Stomach (tissue), 9 donors: ENCODE data around the gene ATXN7L1. TPM values are rescaled to one million over a fixed set of nuclear protein-coding genes. Genes with fewer than 3 reads are reported as not detected.

Experiments
- DNase-seq, 2 donors: peaks; one replicate each; pipeline versions ENCODE4 v3.0.0 to v3.0.0-alpha.2; 2013 to 2019
- H3K27ac ChIP-seq, 5 donors: fragments of 200-600 bp in 4 of 5; sonication (generic) in 4 of 5; one replicate each; pipeline ENCODE4 v1.5.1; 2013 to 2019; ENCODE audit warnings: mild to moderate bottlenecking in 1 of 5, moderate library complexity in 1 of 5
- H3K27me3 ChIP-seq, 3 donors: fragments of 200-600 bp; sonication (generic); one replicate each; pipeline ENCODE4 v1.5.1; 2017 to 2019; ENCODE audit warnings: mixed run types in 1 of 3
- H3K36me3 ChIP-seq, 4 donors: fragments of 200-600 bp; sonication (generic); 1 replicate in 3 of 4; 2 replicates in 1 of 4; pipeline ENCODE4 v1.5.1; 2016 to 2019
- H3K4me1 ChIP-seq, 4 donors: fragments of 200-600 bp; sonication (generic); one replicate each; pipeline ENCODE4 v1.5.1; 2016 to 2019
- H3K4me3 ChIP-seq, 4 donors: fragments of 200-600 bp; sonication (generic) in 3 of 4; one replicate each; pipeline ENCODE4 v1.5.1; 2016 to 2019; ENCODE audit warnings: mild to moderate bottlenecking in 1 of 4
- H3K9me3 ChIP-seq, 4 donors: fragments of 200-600 bp; sonication (generic); one replicate each; pipeline ENCODE4 v1.5.1; 2016 to 2019
- CTCF ChIP-seq, 7 experiments: fragments of 450-650 bp in 4 of 7; fragments of 200-600 bp in 3 of 7; sonication (generic) in 3 of 7; IDR thresholded peaks; one replicate each; pipeline ENCODE4 v1.5.1; 2016 to 2019; ENCODE audit warnings: antibody characterized with exemption in 7 of 7, control low read depth in 2 of 7, mild to moderate bottlenecking in 1 of 7
- EP300 ChIP-seq: sonication (generic); formaldehyde crosslinking; IDR thresholded peaks from one replicate; pipeline ENCODE4 v1.6.1; 2017; ENCODE audit warnings: antibody characterized with exemption
- POLR2A ChIP-seq, 4 donors: fragments of 450-650 bp; IDR thresholded peaks; one replicate each; pipeline ENCODE4 v1.6.1; 2016; ENCODE audit warnings: antibody characterized with exemption in 4 of 4, control low read depth in 2 of 4, mild to moderate bottlenecking in 1 of 4, moderate library complexity in 1 of 4
- POLR2AphosphoS5 ChIP-seq, 3 donors: sonication (generic); formaldehyde crosslinking; IDR thresholded peaks; one replicate each; pipeline ENCODE4 v1.6.1; 2016; ENCODE audit warnings: antibody characterized with exemption in 3 of 3
- WGBS, 5 donors: extraction: QIAGEN DNeasy Blood & Tissue Kit in 3 of 5; methylation state at CpG; one replicate each; pipeline versions ENCODE4 v1.1.5 to v1.1.7; 2013 to 2018; 5-methylcytosine and 5-hydroxymethylcytosine counted together
- intact Hi-C: fragments of 100-400 bp; cut with DNase I; formaldehyde crosslinking; loops from one replicate; pipeline ENCODE4 v1.15.1; 2023; ENCODE audit warnings: low total_unique reads
- polyA plus RNA-seq, 3 donors: library from polyadenylated mRNA; stranded (reverse); fragments of 200-250 nt; gene quantifications; one replicate each; pipeline ENCODE4 v1.2.3, GENCODE V29; 2013
- total RNA-seq, 5 donors: library from RNA; depleted of rRNA; stranded (reverse); fragments of >200 nt; gene quantifications; one replicate each; pipeline versions ENCODE4 v1.1.0 to v1.2.3, GENCODE V29; 2014 to 2016
- donor health status: healthy with polysubstance abuse.
- donor health status: Bipolar disorder and iron deficiency.
- donor health status: healthy.

ATXN7L1 gene
- total and polyA plus RNA-seq, 8 donors, result 3.8 to 92.2 (median 8.8) TPM

- WGBS, 5 donors, result 70 to 78% (median 72%) methylated on average over 7 of the region's 7 CpGs
- H3K36me3 ChIP-seq, result peaks cover 0 to 32% (median 20%) of the 10 kb centered on the region in 4 donors
- H3K27me3 ChIP-seq, result no peaks in the 10 kb centered on the region
- peaks cover 8 to 39% (median 31%) of the 10 kb centered on the region in 4 donors for H3K4me1 ChIP-seq
- DNase-seq, result peak; percentile 44 to 47
- no peak overlapping the region for H3K27ac ChIP-seq
- no peak overlapping the region for H3K4me3 ChIP-seq
- intact Hi-C loops, result loop anchor here (10.0 kb wide), 1 partner anchor 388 kb away; no protein-coding TSS in a partner anchor
- H3K9me3 ChIP-seq, result no peaks in the 10 kb centered on the region
- TF ChIP-seq EP300, result no peak
- TF ChIP-seq CTCF (IDR thresholded peaks at IDR 0.05), result peak in 4 of 7 experiments; percentile 31 to 58 (median 50)
Observed at GRCh38 chr7:105656922-105657521, 219.4 kb downstream of the ATXN7L1 start.

- peak overlapping the region in 2 of 5 donors; percentile 22 to 49 for H3K27ac ChIP-seq
- peaks cover 8 to 44% (median 36%) of the 10 kb centered on the region in 4 donors for H3K4me1 ChIP-seq
- H3K9me3 ChIP-seq, result no peaks in the 10 kb centered on the region
- intact Hi-C loops, result loop anchor here (10.0 kb wide), 1 partner anchor 389 kb away; no protein-coding TSS in a partner anchor
- 43 to 47% (median 45%) methylated on average over 17 of the region's 17 CpGs for WGBS, 5 donors
- peak; percentile 68 to 73 for DNase-seq
- peaks cover 0 to 29% (median 19%) of the 10 kb centered on the region in 4 donors for H3K36me3 ChIP-seq
- no peak for TF ChIP-seq EP300
- TF ChIP-seq CTCF (IDR thresholded peaks at IDR 0.05), result no peak
- TF ChIP-seq POLR2A (IDR thresholded peaks at IDR 0.05), result no peak
- TF ChIP-seq POLR2AphosphoS5 (IDR thresholded peaks at IDR 0.05), result no peak
- no peak overlapping the region for H3K4me3 ChIP-seq
- no peaks in the 10 kb centered on the region for H3K27me3 ChIP-seq
Observed at GRCh38 chr7:105655500-105656380, 220.7 kb downstream of the ATXN7L1 start.

- Histone ChIP-seq H3K27ac (peak overlapping the region in 1 of 5 donors; percentile 49), H3K9me3 (no peaks in the 10 kb centered on the region), H3K27me3 (no peaks in the 10 kb centered on the region), H3K36me3 (peaks cover 0 to 28% (median 17%) of the 10 kb centered on the region in 4 donors), H3K4me3 (no peak overlapping the region), H3K4me1 (peaks cover 8 to 50% (median 39%) of the 10 kb centered on the region in 4 donors)
- DNase-seq, result peak in 1 of 2 donors; percentile 70
- 59 to 77% (median 69%) methylated on average over 3 of the region's 3 CpGs for WGBS, 5 donors
- TF ChIP-seq POLR2A (IDR thresholded peaks at IDR 0.05) (no peak), POLR2AphosphoS5 (IDR thresholded peaks at IDR 0.05) (no peak), CTCF (IDR thresholded peaks at IDR 0.05) (no peak), EP300 (no peak)
- intact Hi-C loops, result loop anchor here (10.0 kb wide), 1 partner anchor 390 kb away; no protein-coding TSS in a partner anchor
Observed at GRCh38 chr7:105655067-105655466, 221.3 kb downstream of the ATXN7L1 start.

- TF ChIP-seq CTCF (IDR thresholded peaks at IDR 0.05) (no peak), POLR2AphosphoS5 (IDR thresholded peaks at IDR 0.05) (no peak), POLR2A (IDR thresholded peaks at IDR 0.05) (no peak), EP300 (no peak)
- peaks cover 17 to 59% (median 46%) of the 10 kb centered on the region in 4 donors for H3K4me1 ChIP-seq
- no peaks in the 10 kb centered on the region for H3K9me3 ChIP-seq
- H3K27me3 ChIP-seq, result no peaks in the 10 kb centered on the region
- DNase-seq, result no peak
- intact Hi-C loops, result loop anchor here (10.0 kb wide), 1 partner anchor 391 kb away; no protein-coding TSS in a partner anchor
- no peak overlapping the region for H3K27ac ChIP-seq
- WGBS, 5 donors, result 89 to 95% (median 90%) methylated on average over 8 of the region's 8 CpGs
- peaks cover 0 to 20% (median 11%) of the 10 kb centered on the region in 4 donors for H3K36me3 ChIP-seq
- no peak overlapping the region for H3K4me3 ChIP-seq
Observed at GRCh38 chr7:105654095-105654686, 222.2 kb downstream of the ATXN7L1 start.
